NCI-H187 (cell line): ENCODE results near the gene ZNF503.
A peak's percentile ranks its signal among the peaks of the same experiment; 100 is the strongest.

Experiments
- DNase-seq, 2 experiments: peaks; one replicate each; lab custom pipeline; 2025; lab: John Stamatoyannopoulos, UW

ZNF503 gene

GRCh38 chr10:75431180-75432111 lies 29.9 kb upstream of the ZNF503 start, which contains the start of gene LRMDA:
Gene LRMDA, plus strand, starts transcription at chr10:75431624.
- DNase-seq: no peak

- no peak for DNase-seq
These were observed 28.6 kb upstream of the ZNF503 start for GRCh38 chr10:75430000-75430763.

GRCh38 chr10:75429159-75429827 lies 27.7 kb upstream of the ZNF503 start:
- DNase-seq: no peak

- DNase-seq: no peak
These were observed 27.0 kb upstream of the ZNF503 start for GRCh38 chr10:75428434-75429158.

GRCh38 chr10:75427951-75428350 lies 26.4 kb upstream of the ZNF503 start:
- no peak for DNase-seq

GRCh38 chr10:75426880-75427279 lies 25.3 kb upstream of the ZNF503 start:
- DNase-seq: no peak

GRCh38 chr10:75425291-75426079 lies 23.9 kb upstream of the ZNF503 start:
- DNase-seq: no peak

GRCh38 chr10:75424571-75424970 lies 23.0 kb upstream of the ZNF503 start:
- no peak for DNase-seq

GRCh38 chr10:75422913-75423312 lies 21.3 kb upstream of the ZNF503 start:
- DNase-seq: no peak

GRCh38 chr10:75418712-75419111 lies 17.1 kb upstream of the ZNF503 start:
- no peak for DNase-seq

GRCh38 chr10:75418293-75418692 lies 16.7 kb upstream of the ZNF503 start:
- DNase-seq: no peak

GRCh38 chr10:75417522-75417927 lies 16.0 kb upstream of the ZNF503 start:
- no peak for DNase-seq

- no peak for DNase-seq
These were observed 13.0 kb upstream of the ZNF503 start for GRCh38 chr10:75414527-75414926.

- DNase-seq: no peak
These were observed 8.8 kb upstream of the ZNF503 start for GRCh38 chr10:75410132-75411005.

- DNase-seq: peak; percentile 26 to 63
These were observed 7.6 kb upstream of the ZNF503 start for GRCh38 chr10:75408911-75409885.

- DNase-seq: no peak
These were observed 6.9 kb upstream of the ZNF503 start for GRCh38 chr10:75408509-75408875.

GRCh38 chr10:75407713-75408508 lies 6.3 kb upstream of the ZNF503 start:
- DNase-seq: no peak

- no peak for DNase-seq
These were observed 5.7 kb upstream of the ZNF503 start for GRCh38 chr10:75407224-75407712.
